Large intestine (tissue), 3 donors: ENCODE data around the gene MCAM. TPM values are rescaled to one million over a fixed set of nuclear protein-coding genes. Genes with fewer than 3 reads are reported as not detected.

Experiments used
- DNase-seq, 2 donors: peaks; one replicate each; pipeline versions ENCODE4 v3.0.0 to v3.0.0-alpha.2; 2013
- H3K27ac ChIP-seq: one replicate; pipeline ENCODE4 v1.5.1; 2013; ENCODE audit warnings: low read length
- H3K27me3 ChIP-seq: 2 replicates; pipeline ENCODE4 v1.6.1; 2013; ENCODE audit warnings: low read length; ENCODE audit not compliant: control insufficient read depth, insufficient read depth
- H3K36me3 ChIP-seq: 2 replicates; pipeline ENCODE4 v1.6.1; 2013; ENCODE audit warnings: low read length; ENCODE audit not compliant: control insufficient read depth, insufficient read depth
- H3K4me1 ChIP-seq: one replicate; pipeline ENCODE4 v1.6.1; 2013; ENCODE audit warnings: low read length; ENCODE audit not compliant: control insufficient read depth, insufficient read depth
- H3K4me3 ChIP-seq: one replicate; pipeline ENCODE4 v1.5.1; 2013; ENCODE audit warnings: low read length
- H3K9me3 ChIP-seq: one replicate; pipeline ENCODE4 v1.6.1; 2013; ENCODE audit warnings: mild to moderate bottlenecking, low read depth, low read length, moderate library complexity; ENCODE audit not compliant: control insufficient read depth
- WGBS: methylation state at CpG from one replicate; pipeline ENCODE4 v1.1.5; 2013; ENCODE audit warnings: low lambda C conversion rate; ENCODE audit not compliant: insufficient coverage; 5-methylcytosine and 5-hydroxymethylcytosine counted together
- polyA plus RNA-seq: library from polyadenylated mRNA; unstranded; fragments of 120-200 nt; gene quantifications from one replicate; pipeline ENCODE4 v1.2.1, GENCODE V29; 2013

The MCAM gene
- polyA plus RNA-seq, 1 donor = 50.4 TPM

DNA sequence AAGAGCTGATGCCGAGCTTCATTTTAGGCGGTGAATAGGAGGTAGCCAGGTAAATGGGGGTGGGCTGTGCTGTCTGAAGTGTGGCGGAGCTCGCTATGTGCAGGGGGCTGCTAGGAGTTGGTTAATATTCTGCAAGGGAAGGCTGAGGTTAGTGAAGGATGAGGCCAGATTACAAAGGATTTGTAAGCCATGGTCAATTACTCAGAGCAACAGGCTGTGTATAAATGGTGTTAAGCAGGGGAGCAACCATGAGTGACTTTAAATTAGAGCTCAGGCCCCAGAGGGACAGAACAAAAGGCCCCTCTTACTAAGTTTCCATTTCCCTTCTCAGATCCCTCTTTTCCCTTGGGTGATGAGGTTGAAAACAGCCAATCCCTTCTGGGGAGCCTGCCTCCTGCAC is 7.3 kb upstream of the MCAM start:
- no peaks in the 10 kb centered on the region for H3K36me3 ChIP-seq
- DNase-seq = no peak
- no peak overlapping the region for H3K27ac ChIP-seq
- no CpG with 5 or more reads among the region's 4 CpGs for WGBS
- H3K9me3 ChIP-seq = no peaks in the 10 kb centered on the region
- H3K4me1 ChIP-seq = peaks cover 20% of the 10 kb centered on the region
- no peak overlapping the region for H3K4me3 ChIP-seq
- peaks cover 22% of the 10 kb centered on the region for H3K27me3 ChIP-seq

DNA sequence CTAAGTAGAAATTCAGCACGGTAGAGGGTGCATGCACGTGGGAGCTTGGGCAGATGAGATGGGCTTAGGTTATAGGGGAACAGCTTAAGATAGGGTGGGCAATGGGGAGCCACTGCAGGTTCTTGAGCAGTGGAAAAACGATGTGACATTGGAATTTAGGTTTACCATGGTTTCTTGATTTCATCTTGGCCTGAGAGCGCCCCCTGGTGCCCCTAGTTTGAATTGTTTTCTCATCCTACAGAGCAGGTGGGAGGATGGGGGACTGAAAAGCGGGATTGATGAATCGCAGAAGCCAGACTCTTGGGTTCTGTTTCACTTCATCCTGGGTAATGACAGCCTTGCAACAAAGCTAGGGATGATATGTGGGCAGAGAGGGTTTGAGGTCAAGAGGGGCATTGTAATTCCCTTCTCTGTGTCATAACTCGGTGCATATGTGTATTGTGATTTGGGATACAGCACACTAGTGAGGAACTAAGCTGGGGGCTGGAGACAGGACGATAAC is 6.7 kb upstream of the MCAM start:
- Histone ChIP-seq H3K27ac (no peak overlapping the region), H3K27me3 (peaks cover 28% of the 10 kb centered on the region), H3K4me3 (no peak overlapping the region), H3K36me3 (no peaks in the 10 kb centered on the region), H3K4me1 (peaks cover 26% of the 10 kb centered on the region), H3K9me3 (no peaks in the 10 kb centered on the region)
- peak in 1 of 2 donors; percentile 53 for DNase-seq
- no CpG with 5 or more reads among the region's 8 CpGs for WGBS

DNA sequence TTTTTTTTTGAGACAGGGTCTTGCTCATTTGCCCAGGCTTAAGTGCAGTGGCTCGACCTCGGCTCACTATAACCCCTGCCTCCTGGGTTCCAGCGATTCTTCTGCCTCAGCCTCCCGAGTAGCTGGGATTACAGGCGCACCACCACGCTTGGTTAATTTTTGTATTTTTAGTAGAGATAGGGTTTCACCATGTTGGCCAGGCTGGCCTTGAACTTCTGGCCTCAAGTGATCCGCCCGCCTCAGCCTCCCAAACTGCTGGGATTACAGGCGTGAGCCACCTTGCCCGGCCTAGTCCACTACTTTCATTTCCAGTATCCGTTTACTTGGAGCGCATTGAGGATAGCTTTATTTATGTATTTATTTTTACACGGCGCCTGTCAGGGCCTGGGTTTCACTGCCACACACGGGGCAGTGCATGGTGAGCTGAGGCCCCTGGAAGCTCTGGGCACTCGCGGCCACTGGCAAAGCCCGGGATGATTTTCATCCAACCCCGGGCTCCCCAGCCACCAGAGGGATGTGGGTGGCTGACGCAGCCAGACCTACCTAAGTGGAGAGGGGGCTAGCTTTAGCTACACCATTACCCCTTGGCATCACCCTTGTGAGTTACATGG is 6.1 kb upstream of the MCAM start:
- Histone ChIP-seq H3K27ac (no peak overlapping the region), H3K4me1 (peaks cover 31% of the 10 kb centered on the region), H3K4me3 (no peak overlapping the region), H3K27me3 (peaks cover 32% of the 10 kb centered on the region), H3K36me3 (no peaks in the 10 kb centered on the region), H3K9me3 (no peaks in the 10 kb centered on the region)
- no CpG with 5 or more reads among the region's 20 CpGs for whole genome bisulfite sequencing
- peak in 1 of 2 donors; percentile 32 for DNase-seq

DNA sequence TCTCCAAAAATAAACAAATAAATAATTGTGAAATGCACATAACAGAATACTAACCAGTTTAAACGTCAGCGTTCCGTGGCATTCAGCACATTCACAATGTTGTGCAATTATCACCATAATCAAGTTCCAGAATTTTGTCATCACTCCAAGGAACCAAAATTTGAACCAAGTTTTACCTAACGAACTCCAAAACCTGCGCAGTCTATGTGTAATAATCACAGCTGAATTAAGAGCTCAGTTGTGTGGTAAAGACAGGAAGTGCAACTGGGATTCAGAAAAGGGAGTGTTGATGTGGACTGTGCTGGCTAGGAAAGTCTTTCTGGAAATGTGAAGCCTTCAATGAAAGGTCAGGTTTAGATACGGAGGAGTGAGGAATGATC is 5.4 kb upstream of the MCAM start:
- no peak overlapping the region for H3K4me3 ChIP-seq
- H3K9me3 ChIP-seq = no peaks in the 10 kb centered on the region
- H3K4me1 ChIP-seq = peaks cover 35% of the 10 kb centered on the region
- H3K27me3 ChIP-seq = peaks cover 39% of the 10 kb centered on the region
- H3K27ac ChIP-seq = no peak overlapping the region
- 90% methylated on average over 2 of the region's 6 CpGs for WGBS
- H3K36me3 ChIP-seq = no peaks in the 10 kb centered on the region
- DNase-seq = no peak

DNA sequence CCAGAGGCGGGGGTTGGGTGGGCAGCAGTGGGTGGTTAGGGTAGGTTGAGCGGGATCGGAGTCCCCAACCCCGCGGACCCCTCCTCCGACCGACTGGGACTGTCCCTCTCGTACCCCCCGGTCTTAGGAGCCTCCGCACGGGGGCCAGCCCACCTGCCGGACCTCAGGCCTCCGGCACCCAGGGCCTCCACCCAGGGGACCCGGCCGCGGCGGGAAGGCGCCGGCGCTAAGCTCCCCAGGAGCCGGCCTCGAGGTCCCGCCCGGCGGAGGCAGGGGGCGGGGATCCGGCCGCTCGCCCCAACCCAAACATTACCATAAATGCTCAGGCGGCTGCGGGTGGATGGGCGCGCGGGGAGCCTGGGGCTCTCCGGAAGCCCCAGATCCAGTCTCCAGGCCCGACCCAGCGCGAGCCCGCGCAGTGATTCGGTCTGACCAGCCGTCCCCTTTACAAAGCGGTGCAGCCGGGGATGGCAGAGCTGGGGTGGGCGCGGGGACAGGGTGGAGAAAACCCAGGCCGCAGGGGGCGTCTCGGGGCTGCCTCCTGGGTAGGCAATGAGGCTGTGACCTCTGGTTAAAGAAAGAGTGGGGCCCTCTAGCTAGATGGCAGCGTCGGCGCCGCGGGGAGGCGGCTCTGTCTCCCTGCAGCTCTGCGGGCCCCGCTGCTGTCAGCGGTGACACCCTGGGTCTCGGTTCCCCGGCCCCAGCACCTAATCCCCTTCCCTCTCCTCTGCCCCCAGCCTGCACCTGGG is 4.0 kb upstream of the MCAM start:
- peaks cover 3% of the 10 kb centered on the region for H3K9me3 ChIP-seq
- H3K27ac ChIP-seq = peak overlapping the region; percentile 80
- H3K27me3 ChIP-seq = peaks cover 50% of the 10 kb centered on the region
- DNase-seq = peak in 1 of 2 donors; percentile 65
- H3K36me3 ChIP-seq = no peaks in the 10 kb centered on the region
- H3K4me3 ChIP-seq = peak overlapping the region; percentile 51
- peaks cover 38% of the 10 kb centered on the region for H3K4me1 ChIP-seq
- no CpG with 5 or more reads among the region's 60 CpGs for WGBS

DNA sequence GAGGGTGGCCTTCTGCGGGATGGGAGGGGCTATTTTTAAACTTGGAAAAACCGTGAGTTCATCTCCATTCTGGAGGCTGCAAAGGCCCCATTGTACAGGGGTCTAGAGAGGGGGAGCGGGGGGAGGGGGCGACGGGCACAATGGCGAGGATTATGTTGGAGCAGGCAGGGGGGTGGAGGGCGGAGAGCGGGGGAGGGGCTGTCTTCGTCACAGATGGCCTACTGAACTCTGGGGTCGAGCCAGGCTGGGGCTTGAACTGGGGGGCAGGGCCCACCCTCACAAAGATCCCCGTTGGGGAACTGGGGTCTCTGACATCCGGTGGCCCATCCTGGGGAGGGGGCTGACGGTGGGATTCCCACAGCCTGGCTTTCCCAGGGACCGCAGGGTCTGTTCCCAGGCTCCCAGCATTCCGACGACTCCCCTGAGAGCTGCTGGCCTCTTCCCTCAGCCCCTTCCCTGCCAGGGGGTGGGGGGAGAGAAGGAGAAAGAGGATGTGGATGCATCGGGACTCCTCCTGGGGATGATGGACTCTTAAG is 3.4 kb upstream of the MCAM start:
- Histone ChIP-seq H3K27me3 (peaks cover 57% of the 10 kb centered on the region), H3K9me3 (peaks cover 3% of the 10 kb centered on the region), H3K4me3 (peak overlapping the region; percentile 51), H3K36me3 (no peaks in the 10 kb centered on the region), H3K27ac (peak overlapping the region; percentile 80), H3K4me1 (peaks cover 44% of the 10 kb centered on the region)
- WGBS = no CpG with 5 or more reads among the region's 17 CpGs
- peak in 1 of 2 donors; percentile 43 for DNase-seq

DNA sequence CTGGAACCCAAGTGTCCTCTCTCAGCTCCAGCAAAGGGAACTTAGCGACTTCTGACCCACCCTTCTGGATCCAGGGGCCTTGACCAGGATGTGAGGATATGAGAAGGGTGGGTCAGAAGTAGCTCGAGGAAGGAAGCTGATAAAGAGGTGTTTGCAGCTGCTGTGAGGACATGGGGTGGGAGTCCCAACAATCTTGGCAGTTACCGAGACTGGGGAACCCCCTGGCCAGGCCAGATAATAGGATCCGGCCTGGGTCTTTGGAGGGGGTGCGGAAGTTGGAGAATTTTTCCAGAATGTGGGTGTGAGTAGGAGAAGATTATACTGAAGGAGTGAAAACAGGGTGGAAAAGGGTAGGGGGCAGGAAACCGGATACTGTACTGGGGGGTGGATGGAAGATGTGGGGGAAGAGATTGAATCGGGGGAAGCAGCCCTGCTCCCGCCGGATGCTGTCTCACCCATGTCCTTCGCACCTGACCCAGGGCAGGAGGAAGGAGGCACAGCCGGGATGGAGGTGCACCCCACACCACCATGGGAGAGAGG is 2.8 kb upstream of the MCAM start:
- DNase-seq = no peak
- Histone ChIP-seq H3K4me3 (no peak overlapping the region), H3K27ac (peak overlapping the region; percentile 80), H3K36me3 (no peaks in the 10 kb centered on the region), H3K9me3 (peaks cover 6% of the 10 kb centered on the region), H3K4me1 (peaks cover 50% of the 10 kb centered on the region), H3K27me3 (peaks cover 62% of the 10 kb centered on the region)
- 60% methylated on average over 1 of the region's 11 CpGs for WGBS

DNA sequence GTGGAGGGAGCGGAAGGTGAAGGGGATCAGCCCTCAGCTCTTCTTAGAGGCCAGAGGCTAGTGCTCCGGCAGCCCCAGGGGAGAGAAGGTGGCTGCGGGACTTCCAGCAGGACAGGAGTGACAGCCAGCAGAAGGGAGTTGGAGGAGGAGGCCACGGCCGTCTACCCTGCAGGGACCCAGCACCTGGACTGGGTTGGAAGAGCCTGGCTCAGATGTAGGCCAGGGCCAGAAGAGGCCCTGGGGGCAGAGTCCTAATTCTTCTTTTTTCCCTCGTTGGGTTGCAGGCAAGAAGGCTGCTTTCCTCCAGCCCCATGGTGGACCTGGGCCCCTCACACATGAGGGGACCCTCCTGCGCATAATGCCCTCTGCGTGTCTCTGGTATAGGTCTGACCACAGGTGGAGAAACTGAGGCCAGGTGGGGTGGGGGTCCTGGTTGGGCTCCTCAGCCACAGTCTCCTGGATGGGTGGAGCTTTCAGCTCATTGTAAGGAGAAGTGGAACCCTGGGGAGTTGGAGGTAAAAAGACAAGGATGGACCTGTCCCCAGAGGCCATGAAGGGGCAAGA is 2.3 kb upstream of the MCAM start:
- Histone ChIP-seq H3K9me3 (peaks cover 6% of the 10 kb centered on the region), H3K27me3 (peaks cover 68% of the 10 kb centered on the region), H3K36me3 (peaks cover 3% of the 10 kb centered on the region), H3K4me3 (no peak overlapping the region), H3K27ac (peak overlapping the region; percentile 80), H3K4me1 (peaks cover 52% of the 10 kb centered on the region)
- no peak for DNase-seq
- no CpG with 5 or more reads among the region's 8 CpGs for WGBS

DNA sequence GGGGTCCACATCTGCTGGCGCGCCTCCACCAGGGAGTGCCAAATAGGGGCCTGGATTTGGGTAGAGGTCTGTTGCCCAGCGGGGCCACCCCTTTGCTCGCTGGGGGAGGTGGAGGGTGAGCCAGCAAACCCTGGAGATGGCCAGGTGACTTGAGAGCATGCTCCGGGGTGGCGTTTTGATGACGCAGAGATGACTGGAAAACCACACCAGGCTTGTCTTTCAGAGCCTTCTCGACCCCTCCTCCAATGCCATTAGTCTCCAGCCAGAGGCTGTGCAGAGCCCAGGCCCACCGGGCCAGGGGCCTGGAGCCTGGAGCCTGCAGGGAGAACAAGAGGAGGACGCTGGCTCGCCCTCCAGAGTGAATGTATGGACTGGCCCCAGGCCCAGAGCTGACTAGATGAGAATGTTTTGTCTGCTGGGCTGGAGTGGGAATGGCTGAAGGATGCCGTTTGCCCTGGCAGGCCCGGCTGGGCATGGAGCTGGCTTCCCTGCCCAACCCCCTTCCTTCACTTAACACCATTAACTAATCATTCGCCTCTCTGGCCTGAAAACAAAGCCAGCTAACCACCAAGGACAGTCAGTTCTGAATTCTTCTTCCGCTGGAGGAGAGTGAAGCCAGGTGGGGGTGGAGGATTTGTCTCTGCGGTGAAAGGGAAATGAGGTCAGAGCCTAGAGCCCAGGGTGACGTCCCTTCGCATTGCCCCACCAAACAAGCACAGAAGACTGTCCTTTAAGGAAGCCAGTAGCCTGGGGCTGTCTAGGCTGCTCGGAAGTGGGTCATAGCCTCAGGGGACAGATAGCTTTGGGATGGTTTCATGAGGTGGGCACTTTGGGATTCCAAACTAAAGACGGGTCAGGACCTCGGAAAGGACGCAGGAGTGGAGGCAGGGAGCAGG is 1.6 kb upstream of the MCAM start:
- peaks cover 6% of the 10 kb centered on the region for H3K9me3 ChIP-seq
- peaks cover 52% of the 10 kb centered on the region for H3K4me1 ChIP-seq
- WGBS = no CpG with 5 or more reads among the region's 22 CpGs
- DNase-seq = peak in 1 of 2 donors; percentile 48
- H3K27me3 ChIP-seq = peaks cover 74% of the 10 kb centered on the region
- H3K4me3 ChIP-seq = no peak overlapping the region
- H3K36me3 ChIP-seq = peaks cover 3% of the 10 kb centered on the region
- H3K27ac ChIP-seq = peak overlapping the region; percentile 80
